Body of pancreas (tissue), 4 donors: ENCODE results near the gene ESPN.

Experiments used
- POLR2A ChIP-seq, 3 donors: fragments of 450-650 bp; IDR thresholded peaks; one replicate each; pipeline ENCODE4 v1.6.1; 2016; ENCODE audit warnings: antibody characterized with exemption in 3 of 3, mild to moderate bottlenecking in 2 of 3
- TF ChIP-seq, protein P1 (sequence below), 7 experiments: fragments of 450-650 bp in 4 of 7; fragments of 200-600 bp in 3 of 7; sonication (generic) in 3 of 7; IDR thresholded peaks; one replicate each; pipeline ENCODE4 v1.5.1; 2016 to 2019; ENCODE audit warnings: antibody characterized with exemption in 7 of 7

DNA sequence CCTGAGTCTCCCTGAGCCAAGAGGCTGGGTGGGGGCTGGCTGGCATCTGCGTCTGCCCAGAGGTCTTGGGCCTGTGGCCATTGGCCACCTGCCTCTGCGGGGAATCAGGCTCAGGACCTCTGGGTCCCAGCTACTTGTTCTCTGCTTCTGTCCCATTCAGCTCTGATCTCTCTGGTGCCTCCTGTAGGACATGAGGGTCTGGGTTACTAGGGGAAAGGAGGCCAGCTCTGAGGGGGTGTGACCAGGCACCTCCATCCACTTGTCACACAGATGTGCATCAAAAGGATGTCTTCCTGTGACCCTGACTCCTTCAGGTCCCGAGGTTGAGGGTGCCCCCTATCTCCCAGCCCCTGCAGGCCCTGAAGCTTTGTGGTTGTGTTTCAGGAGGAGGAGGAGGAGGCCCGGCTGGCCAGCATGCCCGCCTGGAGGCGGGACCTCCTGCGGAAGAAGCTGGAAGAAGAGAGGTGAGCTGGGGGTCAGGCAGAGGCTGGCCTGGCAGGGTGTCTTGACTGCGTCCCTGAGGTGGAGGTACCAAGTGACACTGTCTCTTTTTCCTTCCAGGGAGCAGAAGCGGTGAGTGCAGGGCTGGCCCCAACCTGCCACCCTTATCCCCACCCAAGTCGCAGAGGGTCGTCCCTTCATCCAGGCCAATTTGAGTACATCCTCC, 32.4 kb downstream of the ESPN start:
- TF ChIP-seq, protein P1, sequence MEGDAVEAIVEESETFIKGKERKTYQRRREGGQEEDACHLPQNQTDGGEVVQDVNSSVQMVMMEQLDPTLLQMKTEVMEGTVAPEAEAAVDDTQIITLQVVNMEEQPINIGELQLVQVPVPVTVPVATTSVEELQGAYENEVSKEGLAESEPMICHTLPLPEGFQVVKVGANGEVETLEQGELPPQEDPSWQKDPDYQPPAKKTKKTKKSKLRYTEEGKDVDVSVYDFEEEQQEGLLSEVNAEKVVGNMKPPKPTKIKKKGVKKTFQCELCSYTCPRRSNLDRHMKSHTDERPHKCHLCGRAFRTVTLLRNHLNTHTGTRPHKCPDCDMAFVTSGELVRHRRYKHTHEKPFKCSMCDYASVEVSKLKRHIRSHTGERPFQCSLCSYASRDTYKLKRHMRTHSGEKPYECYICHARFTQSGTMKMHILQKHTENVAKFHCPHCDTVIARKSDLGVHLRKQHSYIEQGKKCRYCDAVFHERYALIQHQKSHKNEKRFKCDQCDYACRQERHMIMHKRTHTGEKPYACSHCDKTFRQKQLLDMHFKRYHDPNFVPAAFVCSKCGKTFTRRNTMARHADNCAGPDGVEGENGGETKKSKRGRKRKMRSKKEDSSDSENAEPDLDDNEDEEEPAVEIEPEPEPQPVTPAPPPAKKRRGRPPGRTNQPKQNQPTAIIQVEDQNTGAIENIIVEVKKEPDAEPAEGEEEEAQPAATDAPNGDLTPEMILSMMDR (IDR thresholded peaks at IDR 0.05): no peak
- no peak for TF ChIP-seq POLR2A (IDR thresholded peaks at IDR 0.05)
